ENCODE measurements around the gene CAPN1. TPM values are rescaled to one million over a fixed set of nuclear protein-coding genes. Genes with fewer than 3 reads are reported as not detected.

CAPN1 gene
- total RNA-seq (58.0 and 94.5 TPM in 2 replicates), polyA plus RNA-seq (70.3 and 111 TPM in 2 replicates), polyA minus RNA-seq (ENCODE audit: low replicate concordance) (332 and 357 TPM in 2 replicates)
- 135 and 180 TPM in 2 replicates for polyA plus RNA-seq (2012)

DNA sequence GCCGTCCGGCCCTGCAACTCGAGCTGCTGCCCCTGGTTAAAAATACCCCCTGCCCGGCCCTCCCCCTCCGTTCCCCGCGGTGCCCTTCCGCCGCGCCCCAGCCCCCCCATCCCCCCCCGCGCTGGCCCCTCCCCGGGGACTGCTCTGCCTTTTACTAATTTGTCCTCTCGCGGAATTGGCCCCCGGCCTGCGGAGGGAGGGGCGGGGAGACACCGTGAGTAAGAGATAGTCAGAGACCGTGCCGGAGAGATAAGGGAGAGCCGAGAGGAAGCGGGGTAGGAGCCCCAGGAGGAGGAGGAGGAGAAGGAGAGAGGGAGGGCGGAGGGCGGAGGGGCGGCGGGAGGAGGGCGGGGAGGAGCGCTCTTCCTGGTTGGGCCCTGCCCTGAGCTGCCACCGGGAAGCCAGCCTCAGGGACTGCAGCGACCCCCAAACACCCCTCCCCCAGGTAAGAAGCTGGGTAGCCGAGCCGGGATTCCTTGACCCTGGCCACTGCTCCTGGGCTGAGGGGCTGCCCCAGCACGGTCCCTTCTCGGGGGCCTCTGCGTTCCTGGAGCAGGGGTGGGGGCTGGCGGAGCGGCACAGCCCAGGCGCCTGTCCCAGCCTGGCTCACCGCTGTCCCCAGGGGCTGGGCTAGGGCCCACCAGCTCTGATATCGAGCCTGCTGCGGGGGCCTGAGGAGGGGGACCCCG, at the start of gene CAPN1:
Gene CAPN1 (plus strand): TSS at position 360 of the 689 bp plus-strand sequence. CDS start 774 bp downstream, outside the sequence.
- DNase-seq (ENCODE audit: low read depth in 2 of 2), result peak; percentile 85 to 90
- Histone ChIP-seq H2AFZ (ENCODE audit: low read length) (peak within 1 kb of the TSS; percentile 81), H3K9me3 (ENCODE audit: control insufficient read depth, insufficient read depth, low read depth, low read length) (no peaks in the 10 kb centered on the region), H3K27ac (ENCODE audit: insufficient read depth, low read length) (peak within 1 kb of the TSS; percentile 43), H3K4me1 (ENCODE audit: control insufficient read depth, extremely low read depth, insufficient read depth, low read length) (peaks cover 5% of the 10 kb centered on the region), H3K4me2 (ENCODE audit: extremely low read depth, insufficient read depth, low read length) (peak within 1 kb of the TSS; percentile 94), H3K27me3 (ENCODE audit: control insufficient read depth, insufficient read depth, low read length) (no peaks in the 10 kb centered on the region), H3K9ac (ENCODE audit: insufficient read depth, low read length) (peak within 1 kb of the TSS; percentile 88), H3K4me3 (replicated peaks in 1 of 4; ENCODE audit: control extremely low read depth in 1 of 4, insufficient read depth in 1 of 4, low read depth in 3 of 4, low read length in 4 of 4) (peak within 1 kb of the TSS; percentile 83 to 93 (median 86)), H4K20me1 (ENCODE audit: control insufficient read depth, extremely low read depth, insufficient read depth, low read length) (no peaks in the 10 kb centered on the region), H3K36me3 (ENCODE audit: control insufficient read depth, insufficient read depth, low read length) (peaks cover 15% of the 10 kb centered on the region), H3K79me2 (ENCODE audit: control insufficient read depth, insufficient read depth, low read length) (peaks cover 33% of the 10 kb centered on the region)
- TF ChIP-seq, protein P1, sequence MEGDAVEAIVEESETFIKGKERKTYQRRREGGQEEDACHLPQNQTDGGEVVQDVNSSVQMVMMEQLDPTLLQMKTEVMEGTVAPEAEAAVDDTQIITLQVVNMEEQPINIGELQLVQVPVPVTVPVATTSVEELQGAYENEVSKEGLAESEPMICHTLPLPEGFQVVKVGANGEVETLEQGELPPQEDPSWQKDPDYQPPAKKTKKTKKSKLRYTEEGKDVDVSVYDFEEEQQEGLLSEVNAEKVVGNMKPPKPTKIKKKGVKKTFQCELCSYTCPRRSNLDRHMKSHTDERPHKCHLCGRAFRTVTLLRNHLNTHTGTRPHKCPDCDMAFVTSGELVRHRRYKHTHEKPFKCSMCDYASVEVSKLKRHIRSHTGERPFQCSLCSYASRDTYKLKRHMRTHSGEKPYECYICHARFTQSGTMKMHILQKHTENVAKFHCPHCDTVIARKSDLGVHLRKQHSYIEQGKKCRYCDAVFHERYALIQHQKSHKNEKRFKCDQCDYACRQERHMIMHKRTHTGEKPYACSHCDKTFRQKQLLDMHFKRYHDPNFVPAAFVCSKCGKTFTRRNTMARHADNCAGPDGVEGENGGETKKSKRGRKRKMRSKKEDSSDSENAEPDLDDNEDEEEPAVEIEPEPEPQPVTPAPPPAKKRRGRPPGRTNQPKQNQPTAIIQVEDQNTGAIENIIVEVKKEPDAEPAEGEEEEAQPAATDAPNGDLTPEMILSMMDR (conservative IDR thresholded peaks at IDR 0.05 in 1 of 2, IDR thresholded peaks at IDR 0.05 in 1 of 2; ENCODE audit: low read depth in 1 of 2, low read length in 2 of 2), result no peak
- TF ChIP-seq EZH2 (IDR thresholded peaks at IDR 0.05; ENCODE audit: low read length, missing control alignments), result no peak

DNA sequence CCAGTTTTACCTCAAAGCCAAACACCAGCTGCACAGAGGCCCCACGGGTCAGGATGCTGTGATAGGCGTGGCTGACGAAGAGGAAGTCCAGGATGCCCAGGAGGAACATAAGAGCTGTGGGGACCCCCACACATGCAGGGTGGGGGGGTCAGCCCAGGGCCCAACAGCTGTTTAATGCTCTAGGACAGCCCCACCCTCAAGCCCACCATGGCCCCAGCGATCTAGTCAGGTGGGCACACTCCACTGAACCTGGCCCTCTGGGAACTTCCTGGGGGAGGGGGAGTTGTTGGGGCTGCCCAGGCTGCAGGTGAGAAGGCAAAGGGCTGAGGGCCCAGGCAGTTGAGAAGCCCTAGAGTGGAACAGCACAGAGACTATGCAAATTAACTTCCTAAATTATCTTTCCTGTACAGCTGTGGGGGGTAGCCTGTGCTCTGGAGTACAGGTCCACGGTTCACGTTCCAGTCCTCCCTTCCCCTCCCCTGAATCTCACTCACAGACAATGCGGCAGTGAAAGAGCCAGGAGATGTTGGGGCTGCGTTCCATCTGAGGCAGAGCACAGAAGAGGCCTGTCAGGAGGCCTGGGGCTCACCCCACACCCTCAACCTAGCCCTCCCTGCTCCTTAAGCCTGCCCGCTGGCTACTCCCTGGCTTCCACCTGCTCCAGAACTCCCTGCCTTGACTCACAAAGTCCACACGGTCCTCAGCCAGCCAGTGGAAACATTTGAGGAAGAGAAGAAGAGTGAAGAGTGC, 49.3 kb upstream of the CAPN1 start:
- Histone ChIP-seq H3K4me1 (ENCODE audit: control insufficient read depth, extremely low read depth, insufficient read depth, low read length) (peaks cover 10% of the 10 kb centered on the region), H3K27me3 (ENCODE audit: control insufficient read depth, insufficient read depth, low read length) (no peaks in the 10 kb centered on the region), H3K36me3 (ENCODE audit: control insufficient read depth, insufficient read depth, low read length) (peaks cover 31% of the 10 kb centered on the region), H3K4me2 (ENCODE audit: extremely low read depth, insufficient read depth, low read length) (peak overlapping the region; percentile 81), H3K27ac (ENCODE audit: insufficient read depth, low read length) (no peak overlapping the region), H3K4me3 (replicated peaks in 1 of 4; ENCODE audit: control extremely low read depth in 1 of 4, insufficient read depth in 1 of 4, low read depth in 3 of 4, low read length in 4 of 4) (peak overlapping the region in 1 of 4 experiments; percentile 95), H4K20me1 (ENCODE audit: control insufficient read depth, extremely low read depth, insufficient read depth, low read length) (no peaks in the 10 kb centered on the region), H2AFZ (ENCODE audit: low read length) (no peak overlapping the region), H3K79me2 (ENCODE audit: control insufficient read depth, insufficient read depth, low read length) (peaks cover 25% of the 10 kb centered on the region), H3K9ac (ENCODE audit: insufficient read depth, low read length) (no peak overlapping the region), H3K9me3 (ENCODE audit: control insufficient read depth, insufficient read depth, low read depth, low read length) (no peaks in the 10 kb centered on the region)
- no peak for DNase-seq (ENCODE audit: low read depth in 2 of 2)
- TF ChIP-seq, protein P1 (conservative IDR thresholded peaks at IDR 0.05 in 1 of 2, IDR thresholded peaks at IDR 0.05 in 1 of 2; ENCODE audit: low read depth in 1 of 2, low read length in 2 of 2), result no peak
- no peak for TF ChIP-seq EZH2 (IDR thresholded peaks at IDR 0.05; ENCODE audit: low read length, missing control alignments)

GRCh38 chr11:65132988-65133700, 48.6 kb upstream of the CAPN1 start:
- Histone ChIP-seq H3K4me1 (ENCODE audit: control insufficient read depth, extremely low read depth, insufficient read depth, low read length) (peaks cover 10% of the 10 kb centered on the region), H3K4me3 (replicated peaks in 1 of 4; ENCODE audit: control extremely low read depth in 1 of 4, insufficient read depth in 1 of 4, low read depth in 3 of 4, low read length in 4 of 4) (peak overlapping the region; percentile 78 to 95 (median 86)), H3K27ac (ENCODE audit: insufficient read depth, low read length) (peak overlapping the region; percentile 95), H3K79me2 (ENCODE audit: control insufficient read depth, insufficient read depth, low read length) (peaks cover 25% of the 10 kb centered on the region), H3K4me2 (ENCODE audit: extremely low read depth, insufficient read depth, low read length) (peak overlapping the region; percentile 81), H2AFZ (ENCODE audit: low read length) (no peak overlapping the region), H3K36me3 (ENCODE audit: control insufficient read depth, insufficient read depth, low read length) (peaks cover 26% of the 10 kb centered on the region), H3K9me3 (ENCODE audit: control insufficient read depth, insufficient read depth, low read depth, low read length) (no peaks in the 10 kb centered on the region), H3K9ac (ENCODE audit: insufficient read depth, low read length) (peak overlapping the region; percentile 86), H3K27me3 (ENCODE audit: control insufficient read depth, insufficient read depth, low read length) (no peaks in the 10 kb centered on the region), H4K20me1 (ENCODE audit: control insufficient read depth, extremely low read depth, insufficient read depth, low read length) (no peaks in the 10 kb centered on the region)
- no peak for DNase-seq (ENCODE audit: low read depth in 2 of 2)
- TF ChIP-seq EZH2 (IDR thresholded peaks at IDR 0.05; ENCODE audit: low read length, missing control alignments), result no peak
- TF ChIP-seq, protein P1 (conservative IDR thresholded peaks at IDR 0.05 in 1 of 2, IDR thresholded peaks at IDR 0.05 in 1 of 2; ENCODE audit: low read depth in 1 of 2, low read length in 2 of 2), result no peak
